ES-I3 (cell line): ENCODE measurements around the gene RPL7L1.
"Not testable (repeated sequence)": the region's sequence is repeated elsewhere in the genome, so short reads cannot be mapped to it uniquely, and the experiment has no call there.

Experiments used
- H3K36me3 ChIP-seq: 2 replicates; pipeline ENCODE4 v1.6.1; 2013; ENCODE audit warnings: mild to moderate bottlenecking, low read length, control low read depth, moderate library complexity; ENCODE audit not compliant: insufficient read depth
- H3K4me1 ChIP-seq: 2 replicates; pipeline ENCODE4 v1.6.1; 2013; ENCODE audit warnings: mild to moderate bottlenecking, control low read depth, low read length; ENCODE audit not compliant: insufficient read depth
- H3K9ac ChIP-seq: 2 replicates; pipeline ENCODE4 v1.6.1; 2013; ENCODE audit warnings: low read depth, mild to moderate bottlenecking, low read length, moderate library complexity
- H3K9me3 ChIP-seq: 2 replicates; pipeline ENCODE4 v1.6.1; 2013; ENCODE audit warnings: mild to moderate bottlenecking, low read length, moderate library complexity; ENCODE audit not compliant: control insufficient read depth, insufficient read depth

Gene RPL7L1

GRCh38 chr6:42902429-42903263, 23.2 kb downstream of the RPL7L1 start:
- H3K9ac ChIP-seq, H3K36me3 ChIP-seq, H3K4me1 ChIP-seq, H3K9me3 ChIP-seq: not testable (repeated sequence)

DNA sequence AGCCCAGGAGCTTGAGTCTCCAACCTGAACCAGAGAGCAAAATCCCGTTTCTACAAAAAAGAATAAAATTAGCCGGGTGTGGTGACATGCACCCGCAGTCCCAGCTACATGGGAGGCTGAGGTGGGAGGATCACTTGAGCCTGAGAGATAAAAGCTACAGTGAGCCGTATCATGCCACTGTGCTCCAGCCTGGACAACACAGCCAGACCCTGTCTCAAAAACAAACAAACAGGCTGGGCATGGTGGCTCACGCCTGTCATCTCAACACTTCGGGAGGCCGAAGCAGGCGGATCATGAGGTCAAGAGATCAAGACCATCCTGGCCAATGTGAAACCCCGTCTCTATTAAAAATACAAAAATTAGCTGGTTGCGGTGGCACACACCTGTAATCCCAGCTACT, 25.1 kb downstream of the RPL7L1 start:
- Histone ChIP-seq H3K9me3 (no peaks in the 10 kb centered on the region), H3K36me3 (no peaks in the 10 kb centered on the region), H3K9ac (no peak overlapping the region), H3K4me1 (0 out of 2 replicates have a peak, but pooled peaks cover 3% of the 10 kb centered on the region)

GRCh38 chr6:42907336-42907735, 27.9 kb downstream of the RPL7L1 start:
- Histone ChIP-seq H3K9me3 (no peaks in the 10 kb centered on the region), H3K4me1 (no peaks in the 10 kb centered on the region), H3K36me3 (no peaks in the 10 kb centered on the region), H3K9ac (no peak overlapping the region)

GRCh38 chr6:42909835-42910234, 30.4 kb downstream of the RPL7L1 start:
- H3K36me3 ChIP-seq: no peaks in the 10 kb centered on the region
- H3K9ac ChIP-seq: no peak overlapping the region
- H3K4me1 ChIP-seq: no peaks in the 10 kb centered on the region
- H3K9me3 ChIP-seq: no peaks in the 10 kb centered on the region

GRCh38 chr6:42911171-42912021, 32.0 kb downstream of the RPL7L1 start:
- no peaks in the 10 kb centered on the region for H3K9me3 ChIP-seq
- H3K4me1 ChIP-seq: no peaks in the 10 kb centered on the region
- peak overlapping the region; percentile 67 for H3K9ac ChIP-seq
- H3K36me3 ChIP-seq: no peaks in the 10 kb centered on the region

- Histone ChIP-seq H3K9me3 (no peaks in the 10 kb centered on the region), H3K36me3 (no peaks in the 10 kb centered on the region), H3K4me1 (no peaks in the 10 kb centered on the region), H3K9ac (no peak overlapping the region)
Measured at GRCh38 chr6:42914546-42914945, 35.1 kb downstream of the RPL7L1 start.

- Histone ChIP-seq H3K4me1 (no peaks in the 10 kb centered on the region), H3K9ac (no peak within 1 kb of the TSS), H3K9me3 (no peaks in the 10 kb centered on the region), H3K36me3 (no peaks in the 10 kb centered on the region)
Measured at GRCh38 chr6:42915732-42916131, 36.3 kb downstream of the RPL7L1 start, which contains the start of gene PTCRA. Gene PTCRA (plus strand): TSS chr6:42916053. CDS start chr6:42916070, 17 bp downstream.

DNA sequence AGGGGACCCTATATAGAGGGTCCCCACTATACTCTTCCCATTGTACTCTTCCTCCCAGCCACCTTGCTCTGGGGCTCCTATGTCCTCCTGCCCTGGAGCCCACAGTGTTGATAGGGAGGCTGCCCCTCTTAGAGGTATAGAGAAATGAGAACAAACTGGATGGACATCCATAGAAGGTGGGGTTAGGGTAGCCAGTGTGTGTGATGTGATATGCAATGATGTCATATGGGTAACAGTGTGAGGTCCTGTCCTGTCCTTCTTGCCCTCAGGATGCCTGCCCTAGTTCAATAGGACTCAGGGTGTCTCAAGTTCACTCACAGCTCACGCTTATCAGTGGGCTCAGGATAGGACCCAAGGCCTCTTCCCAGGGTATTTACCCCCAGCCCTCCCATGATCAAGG, 36.9 kb downstream of the RPL7L1 start:
- Histone ChIP-seq H3K9ac (no peak overlapping the region), H3K36me3 (no peaks in the 10 kb centered on the region), H3K4me1 (no peaks in the 10 kb centered on the region), H3K9me3 (no peaks in the 10 kb centered on the region)

- Histone ChIP-seq H3K9ac (no peak overlapping the region), H3K4me1 (peaks cover 10% of the 10 kb centered on the region; the same call in 1 of the 2 replicates), H3K36me3 (no peaks in the 10 kb centered on the region), H3K9me3 (no peaks in the 10 kb centered on the region)
Measured at GRCh38 chr6:42921801-42922200, 42.4 kb downstream of the RPL7L1 start.

DNA sequence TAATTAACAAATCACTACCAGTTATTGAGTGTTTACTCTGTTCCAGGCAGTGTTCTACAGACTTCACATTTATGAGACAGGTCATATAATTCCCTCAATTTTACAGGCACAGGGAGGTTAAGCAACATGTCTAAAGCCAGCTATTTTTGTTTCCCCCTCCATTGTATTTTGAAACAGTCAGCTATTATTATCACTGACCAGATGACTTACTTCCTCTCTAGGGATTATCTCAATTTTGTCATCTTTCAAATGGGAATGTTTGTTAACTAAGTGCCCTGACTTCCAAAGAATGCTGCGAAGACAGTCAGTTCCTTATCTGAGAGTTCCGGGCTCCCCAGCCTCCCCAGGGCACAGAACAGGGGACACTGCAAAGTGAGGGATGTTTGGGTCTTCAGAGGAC, 44.2 kb downstream of the RPL7L1 start:
- H3K36me3 ChIP-seq: no peaks in the 10 kb centered on the region
- peaks cover 10% of the 10 kb centered on the region; the same call in 1 of the 2 replicates for H3K4me1 ChIP-seq
- no peak overlapping the region for H3K9ac ChIP-seq
- no peaks in the 10 kb centered on the region for H3K9me3 ChIP-seq

GRCh38 chr6:42925248-42925857, 45.9 kb downstream of the RPL7L1 start:
- peak overlapping the region; percentile 47 for H3K9ac ChIP-seq
- no peaks in the 10 kb centered on the region for H3K9me3 ChIP-seq
- H3K4me1 ChIP-seq: peaks cover 10% of the 10 kb centered on the region; the same call in 1 of the 2 replicates
- no peaks in the 10 kb centered on the region for H3K36me3 ChIP-seq

GRCh38 chr6:42928986-42929820, 49.8 kb downstream of the RPL7L1 start, which contains the start of gene CNPY3:
Gene CNPY3 (plus strand): TSS chr6:42929480. CDS start chr6:42929571, 91 bp downstream.
- H3K4me1 ChIP-seq: peaks cover 14% of the 10 kb centered on the region; the same call in 1 of the 2 replicates
- no peaks in the 10 kb centered on the region for H3K9me3 ChIP-seq
- H3K36me3 ChIP-seq: no peaks in the 10 kb centered on the region; the same call in 1 of the 2 replicates
- peak within 1 kb of the TSS; percentile 84 for H3K9ac ChIP-seq

DNA sequence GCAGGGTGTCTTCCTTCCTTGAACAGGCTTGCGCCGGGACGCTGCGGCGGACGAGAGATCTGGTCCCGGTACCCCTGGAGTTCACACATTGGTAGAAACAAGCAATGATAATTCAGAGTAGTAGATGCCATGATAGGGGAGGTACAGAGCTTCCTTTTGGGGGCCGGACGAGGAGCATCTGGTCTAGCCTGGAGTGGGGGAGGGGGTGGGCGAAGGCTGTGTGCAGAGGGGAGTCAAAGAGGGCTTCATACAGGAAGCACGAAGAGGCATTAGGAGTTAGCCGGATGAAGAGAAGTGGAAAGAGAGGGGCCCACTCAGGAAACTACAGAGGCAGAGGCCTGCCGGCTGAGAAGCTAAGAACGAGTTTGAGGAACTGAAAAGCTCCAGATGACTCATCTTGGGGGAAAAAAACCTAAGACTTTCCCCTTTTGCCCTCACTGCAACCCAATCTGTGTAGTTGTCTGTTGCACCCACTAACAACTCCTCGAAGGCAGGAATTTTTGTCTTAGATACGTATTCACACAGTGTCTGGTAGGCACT, 50.5 kb downstream of the RPL7L1 start:
- Histone ChIP-seq H3K9ac (peak overlapping the region; percentile 84), H3K36me3 (peaks cover 4% of the 10 kb centered on the region), H3K4me1 (peaks cover 14% of the 10 kb centered on the region; the same call in 1 of the 2 replicates), H3K9me3 (no peaks in the 10 kb centered on the region)
